ENCODE results near the gene ADAM12. TPM values are rescaled to one million over a fixed set of nuclear protein-coding genes. Genes with fewer than 3 reads are reported as not detected.

ADAM12 gene
- total RNA-seq, 1 experiment from 2014 or later: 16.8 TPM

- H3K27me3 ChIP-seq (ENCODE audit: insufficient read depth, low read depth): no peaks in the 10 kb centered on the region
- no peaks in the 10 kb centered on the region for H3K79me2 ChIP-seq (ENCODE audit: low read depth)
- intact Hi-C loops (cut with micrococcal nuclease; ENCODE audit: unreplicated experiment): no loop called here
- H2AFZ ChIP-seq: no peak overlapping the region
- no TSS peak for BruUV-seq (replicated peaks)
- peaks cover 5% of the 10 kb centered on the region for H3K4me1 ChIP-seq (replicated peaks; ENCODE audit: insufficient read depth)
- no peak overlapping the region for H3K4me2 ChIP-seq
- TF ChIP-seq EZH2 (IDR thresholded peaks at IDR 0.05; ENCODE audit: low read depth): no peak
- TF ChIP-seq, protein P1, sequence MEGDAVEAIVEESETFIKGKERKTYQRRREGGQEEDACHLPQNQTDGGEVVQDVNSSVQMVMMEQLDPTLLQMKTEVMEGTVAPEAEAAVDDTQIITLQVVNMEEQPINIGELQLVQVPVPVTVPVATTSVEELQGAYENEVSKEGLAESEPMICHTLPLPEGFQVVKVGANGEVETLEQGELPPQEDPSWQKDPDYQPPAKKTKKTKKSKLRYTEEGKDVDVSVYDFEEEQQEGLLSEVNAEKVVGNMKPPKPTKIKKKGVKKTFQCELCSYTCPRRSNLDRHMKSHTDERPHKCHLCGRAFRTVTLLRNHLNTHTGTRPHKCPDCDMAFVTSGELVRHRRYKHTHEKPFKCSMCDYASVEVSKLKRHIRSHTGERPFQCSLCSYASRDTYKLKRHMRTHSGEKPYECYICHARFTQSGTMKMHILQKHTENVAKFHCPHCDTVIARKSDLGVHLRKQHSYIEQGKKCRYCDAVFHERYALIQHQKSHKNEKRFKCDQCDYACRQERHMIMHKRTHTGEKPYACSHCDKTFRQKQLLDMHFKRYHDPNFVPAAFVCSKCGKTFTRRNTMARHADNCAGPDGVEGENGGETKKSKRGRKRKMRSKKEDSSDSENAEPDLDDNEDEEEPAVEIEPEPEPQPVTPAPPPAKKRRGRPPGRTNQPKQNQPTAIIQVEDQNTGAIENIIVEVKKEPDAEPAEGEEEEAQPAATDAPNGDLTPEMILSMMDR (conservative IDR thresholded peaks at IDR 0.05): no peak
- H3K36me3 ChIP-seq (ENCODE audit: low read depth): no peaks in the 10 kb centered on the region
- ChIA-PET CTCF (interaction anchor here (0.6 kb wide), 1 partner anchor 135 kb away, joined by 8 read pairs; no protein-coding TSS in a partner anchor), POLR2A (ENCODE audit: unreplicated experiment) (interaction anchor here (0.6 kb wide), 1 partner anchor 195 kb away, joined by 6 read pairs; no protein-coding TSS in a partner anchor)
- no peak for DNase-seq
- no peaks in the 10 kb centered on the region for H3K9me3 ChIP-seq (ENCODE audit: insufficient read depth, low read depth)
- no peak overlapping the region for H3K4me3 ChIP-seq
- H3K9me2 ChIP-seq (ENCODE audit: insufficient read depth): no peaks in the 10 kb centered on the region
- no peaks in the 10 kb centered on the region; the same call in 1 of the 2 replicates for H3F3A ChIP-seq (ENCODE audit: insufficient read depth, low read depth)
- H3K27ac ChIP-seq: no peak overlapping the region
- no peaks in the 10 kb centered on the region for H4K20me1 ChIP-seq (ENCODE audit: insufficient read depth)
These were observed 145.6 kb downstream of the ADAM12 start for GRCh38 chr10:126242397-126243260.

GRCh38 chr10:126240483-126240882, 147.8 kb downstream of the ADAM12 start:
- POLR2A ChIA-PET (ENCODE audit: unreplicated experiment): no interaction called here

GRCh38 chr10:126239844-126240243, 148.4 kb downstream of the ADAM12 start:
- no peaks in the 10 kb centered on the region for H3K36me3 ChIP-seq (ENCODE audit: low read depth)
- H3F3A ChIP-seq (ENCODE audit: insufficient read depth, low read depth): no peaks in the 10 kb centered on the region
- no peak overlapping the region for H3K4me2 ChIP-seq
- TF ChIP-seq, protein P1 (conservative IDR thresholded peaks at IDR 0.05): no peak
- no peak for TF ChIP-seq EZH2 (IDR thresholded peaks at IDR 0.05; ENCODE audit: low read depth)
- H4K20me1 ChIP-seq (ENCODE audit: insufficient read depth): no peaks in the 10 kb centered on the region
- BruUV-seq (replicated peaks): no TSS peak
- no peak overlapping the region for H3K27ac ChIP-seq
- no peaks in the 10 kb centered on the region for H3K9me2 ChIP-seq (ENCODE audit: insufficient read depth)
- intact Hi-C loops (cut with micrococcal nuclease; ENCODE audit: unreplicated experiment): loop anchor here (5.0 kb wide), 1 partner anchor 147 kb away; the partner anchor contains the start of gene ADAM12
- DNase-seq: no peak
- POLR2A ChIA-PET (ENCODE audit: unreplicated experiment): interaction anchor here (0.6 kb wide), 1 partner anchor 13 kb away, joined by 4 read pairs; no protein-coding TSS in a partner anchor
- H3K4me3 ChIP-seq: no peak overlapping the region
- H3K27me3 ChIP-seq (ENCODE audit: insufficient read depth, low read depth): no peaks in the 10 kb centered on the region
- no peak overlapping the region for H2AFZ ChIP-seq
- H3K4me1 ChIP-seq (replicated peaks; ENCODE audit: insufficient read depth): peaks cover 9% of the 10 kb centered on the region
- CTCF ChIA-PET: no interaction called here
- H3K79me2 ChIP-seq (ENCODE audit: low read depth): no peaks in the 10 kb centered on the region
- H3K9me3 ChIP-seq (ENCODE audit: insufficient read depth, low read depth): no peaks in the 10 kb centered on the region

More at GRCh38 chr10:126240483-126240882, 147.8 kb downstream of the ADAM12 start:
- no peaks in the 10 kb centered on the region for H3K9me2 ChIP-seq (ENCODE audit: insufficient read depth)
- DNase-seq: no peak
- H3K4me2 ChIP-seq: no peak overlapping the region
- no peaks in the 10 kb centered on the region for H3K27me3 ChIP-seq (ENCODE audit: insufficient read depth, low read depth)
- CTCF ChIA-PET: no interaction called here
- H3K36me3 ChIP-seq (ENCODE audit: low read depth): no peaks in the 10 kb centered on the region
- H2AFZ ChIP-seq: no peak overlapping the region
- H3K27ac ChIP-seq: no peak overlapping the region
- no peaks in the 10 kb centered on the region for H3K79me2 ChIP-seq (ENCODE audit: low read depth)
- BruUV-seq (replicated peaks): no TSS peak
- H3F3A ChIP-seq (ENCODE audit: insufficient read depth, low read depth): no peaks in the 10 kb centered on the region
- H3K9me3 ChIP-seq (ENCODE audit: insufficient read depth, low read depth): no peaks in the 10 kb centered on the region
- intact Hi-C loops (cut with micrococcal nuclease; ENCODE audit: unreplicated experiment): no loop called here
- H3K4me1 ChIP-seq (replicated peaks; ENCODE audit: insufficient read depth): peaks cover 3% of the 10 kb centered on the region
- TF ChIP-seq EZH2 (IDR thresholded peaks at IDR 0.05; ENCODE audit: low read depth): no peak
- TF ChIP-seq, protein P1 (conservative IDR thresholded peaks at IDR 0.05): no peak
- no peaks in the 10 kb centered on the region for H4K20me1 ChIP-seq (ENCODE audit: insufficient read depth)
- H3K4me3 ChIP-seq: no peak overlapping the region
